ENCODE data around the gene CCDC57. TPM values are rescaled to one million over a fixed set of nuclear protein-coding genes. Genes with fewer than 3 reads are reported as not detected.

The CCDC57 gene
- polyA plus RNA-seq, 1 donor from 2014 or later: 70.9 TPM

DNA sequence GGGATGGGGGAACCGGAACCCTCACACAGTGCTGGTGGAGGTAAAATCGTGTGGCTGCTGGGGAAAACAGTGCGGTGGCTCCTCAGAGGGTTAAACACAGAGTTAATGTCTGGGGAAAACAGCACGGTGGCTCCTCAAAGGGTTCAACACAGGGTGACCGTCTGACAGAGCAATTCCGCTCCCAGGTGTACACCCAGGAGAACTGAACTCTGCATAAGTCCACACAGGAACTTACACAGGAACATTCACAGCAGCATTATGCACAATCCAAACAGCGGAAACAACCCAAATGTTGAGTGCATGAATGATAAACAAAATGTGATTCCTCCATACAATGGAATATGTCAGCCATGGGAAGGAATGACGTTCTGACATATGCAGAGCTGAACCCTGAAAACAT, 51.4 kb downstream of the CCDC57 start:
- Histone ChIP-seq H3K27ac (ENCODE audit: low read length) (no peak overlapping the region), H3K9me2 (ENCODE audit: insufficient read depth, low read length) (no peaks in the 10 kb centered on the region), H2AFZ (ENCODE audit: low read depth, low read length) (no peak overlapping the region), H3K9me3 (ENCODE audit: low read length) (no peaks in the 10 kb centered on the region), H3K9ac (ENCODE audit: low read length) (no peak overlapping the region), H4K20me1 (ENCODE audit: insufficient read depth) (no peaks in the 10 kb centered on the region), H3K4me2 (ENCODE audit: low read length) (no peak overlapping the region), H3K4me3 (ENCODE audit: low read length) (no peak overlapping the region), H3F3A (ENCODE audit: insufficient read depth, low read length, poor library complexity, severe bottlenecking) (no peaks in the 10 kb centered on the region), H3K79me2 (replicated peaks; ENCODE audit: insufficient read depth, low read length) (no peaks in the 10 kb centered on the region), H3K36me3 (ENCODE audit: insufficient read depth, low read length) (no peaks in the 10 kb centered on the region), H3K27me3 (ENCODE audit: insufficient read depth, low read depth, low read length) (no peaks in the 10 kb centered on the region)
- TF ChIP-seq REST (IDR thresholded peaks at IDR 0.05; ENCODE audit: borderline replicate concordance): no peak
- TF ChIP-seq MXI1 (conservative IDR thresholded peaks at IDR 0.05; ENCODE audit: poor library complexity, severe bottlenecking): no peak
- no peak for TF ChIP-seq RAD21 (conservative IDR thresholded peaks at IDR 0.05)
- no peak for TF ChIP-seq POLR2AphosphoS5 (IDR thresholded peaks at IDR 0.05)
- no peak for TF ChIP-seq SMC3 (conservative IDR thresholded peaks at IDR 0.05; ENCODE audit: poor library complexity)
- no peak for TF ChIP-seq EP300 (conservative IDR thresholded peaks at IDR 0.05; ENCODE audit: poor library complexity, severe bottlenecking)
- TF ChIP-seq CTCF (IDR thresholded peaks at IDR 0.05; ENCODE audit: poor library complexity, severe bottlenecking): no peak
- TF ChIP-seq TAF1 (IDR thresholded peaks at IDR 0.05; ENCODE audit: low read depth): no peak
- no peak for TF ChIP-seq EZH2 (IDR thresholded peaks at IDR 0.05; ENCODE audit: borderline replicate concordance, insufficient read depth, low read length, poor library complexity, severe bottlenecking)

- Histone ChIP-seq H3K36me3 (ENCODE audit: insufficient read depth, low read length) (no peaks in the 10 kb centered on the region), H3K9me3 (ENCODE audit: low read length) (no peaks in the 10 kb centered on the region), H3K27me3 (ENCODE audit: insufficient read depth, low read depth, low read length) (no peaks in the 10 kb centered on the region), H3K27ac (ENCODE audit: low read length) (no peak overlapping the region), H2AFZ (ENCODE audit: low read depth, low read length) (no peak overlapping the region), H3K4me2 (ENCODE audit: low read length) (no peak overlapping the region), H3K9me2 (ENCODE audit: insufficient read depth, low read length) (no peaks in the 10 kb centered on the region), H3K9ac (ENCODE audit: low read length) (no peak overlapping the region), H3F3A (ENCODE audit: insufficient read depth, low read length, poor library complexity, severe bottlenecking) (no peaks in the 10 kb centered on the region), H3K79me2 (replicated peaks; ENCODE audit: insufficient read depth, low read length) (no peaks in the 10 kb centered on the region), H4K20me1 (ENCODE audit: insufficient read depth) (no peaks in the 10 kb centered on the region), H3K4me3 (ENCODE audit: low read length) (no peak overlapping the region)
- no peak for TF ChIP-seq CTCF (IDR thresholded peaks at IDR 0.05; ENCODE audit: poor library complexity, severe bottlenecking)
- no peak for TF ChIP-seq MXI1 (conservative IDR thresholded peaks at IDR 0.05; ENCODE audit: poor library complexity, severe bottlenecking)
- no peak for TF ChIP-seq EZH2 (IDR thresholded peaks at IDR 0.05; ENCODE audit: borderline replicate concordance, insufficient read depth, low read length, poor library complexity, severe bottlenecking)
- TF ChIP-seq EP300 (conservative IDR thresholded peaks at IDR 0.05; ENCODE audit: poor library complexity, severe bottlenecking): no peak
- no peak for TF ChIP-seq SMC3 (conservative IDR thresholded peaks at IDR 0.05; ENCODE audit: poor library complexity)
- TF ChIP-seq POLR2AphosphoS5 (IDR thresholded peaks at IDR 0.05): no peak
- no peak for TF ChIP-seq TAF1 (IDR thresholded peaks at IDR 0.05; ENCODE audit: low read depth)
Measured at GRCh38 chr17:82160075-82160474, 52.6 kb downstream of the CCDC57 start.

All from neural cell (in vitro differentiated cells).